Activated naive CD4-positive, alpha-beta T cell treated with anti-CD3 and anti-CD28 coated beads, Interleukin-2, amount 50 U/mL, for 72 hours (primary cell): ENCODE measurements around the gene PTPRD. TPM values are rescaled to one million over a fixed set of nuclear protein-coding genes. Genes with fewer than 3 reads are reported as not detected.

ENCODE experiments used
- ATAC-seq, 2 donors: fragments of 150-1000 bp; cut with Tn5 transposase; 2 replicates each; pipeline ENCODE4 v1.10.0; 2021; ENCODE audit warnings: mild to moderate bottlenecking in 2 of 2, moderate library complexity in 2 of 2
- DNase-seq, 2 donors: peaks; one replicate each; pipeline ENCODE4 v3.0.0; 2021 to 2022; ENCODE audit warnings: low spot score in 2 of 2
- H3K27ac Mint-ChIP-seq, 2 donors: one replicate each; pipeline ENCODE4 v1.8.0; 2022; ENCODE audit warnings: mild to moderate bottlenecking in 2 of 2, mixed read lengths in 2 of 2
- H3K36me3 Mint-ChIP-seq, 2 donors: one replicate each; pipeline ENCODE4 v1.8.0; 2022; ENCODE audit warnings: mixed read lengths in 2 of 2
- H3K9me3 Mint-ChIP-seq, 2 donors: one replicate each; pipeline ENCODE4 v1.8.0; 2022; ENCODE audit warnings: mixed read lengths in 2 of 2
- total RNA-seq, 2 donors: library from RNA; stranded (reverse); gene quantifications; one replicate each; pipeline ENCODE4 v1.2.3, GENCODE V29; 2022

The PTPRD gene
- total RNA-seq, 2 donors from 2014 or later = not detected

- DNase-seq (no peak), ATAC-seq (no peak)
- no peaks in the 10 kb centered on the region for H3K36me3 Mint-ChIP-seq
- H3K27ac Mint-ChIP-seq = no peak overlapping the region
- no peaks in the 10 kb centered on the region for H3K9me3 Mint-ChIP-seq
Measured at GRCh38 chr9:8611153-8611552, 2001.6 kb downstream of the PTPRD start.

- H3K36me3 Mint-ChIP-seq = no peaks in the 10 kb centered on the region
- no peaks in the 10 kb centered on the region for H3K9me3 Mint-ChIP-seq
- no peak for DNase-seq
- no peak overlapping the region for H3K27ac Mint-ChIP-seq
- no peak for ATAC-seq
Measured at GRCh38 chr9:8610256-8610655, 2002.5 kb downstream of the PTPRD start.

GRCh38 chr9:8605096-8605495, 2007.7 kb downstream of the PTPRD start:
- Mint-ChIP-seq H3K27ac (no peak overlapping the region), H3K9me3 (no peaks in the 10 kb centered on the region), H3K36me3 (no peaks in the 10 kb centered on the region)
- ATAC-seq (no peak), DNase-seq (no peak)

- H3K27ac Mint-ChIP-seq = no peak overlapping the region
- H3K36me3 Mint-ChIP-seq = no peaks in the 10 kb centered on the region
- DNase-seq = no peak
Measured at GRCh38 chr9:8604201-8604600, 2008.6 kb downstream of the PTPRD start.

GRCh38 chr9:8600914-8601680, 2011.7 kb downstream of the PTPRD start:
- ATAC-seq (no peak), DNase-seq (no peak)
- Mint-ChIP-seq H3K27ac (no peak overlapping the region), H3K36me3 (no peaks in the 10 kb centered on the region), H3K9me3 (no peaks in the 10 kb centered on the region)

More at GRCh38 chr9:8604201-8604600, 2008.6 kb downstream of the PTPRD start:
- no peak for ATAC-seq
- H3K9me3 Mint-ChIP-seq = no peaks in the 10 kb centered on the region

GRCh38 chr9:8599937-8600336, 2012.9 kb downstream of the PTPRD start:
- H3K27ac Mint-ChIP-seq = no peak overlapping the region
- DNase-seq = no peak

GRCh38 chr9:8589476-8589875, 2023.3 kb downstream of the PTPRD start:
- ATAC-seq (no peak), DNase-seq (no peak)
- Mint-ChIP-seq H3K9me3 (peaks cover 0 to 5% of the 10 kb centered on the region in 2 donors), H3K27ac (no peak overlapping the region), H3K36me3 (no peaks in the 10 kb centered on the region)

More at GRCh38 chr9:8599937-8600336, 2012.9 kb downstream of the PTPRD start:
- Mint-ChIP-seq H3K9me3 (no peaks in the 10 kb centered on the region), H3K36me3 (no peaks in the 10 kb centered on the region)
- ATAC-seq = no peak

- Mint-ChIP-seq H3K27ac (no peak overlapping the region), H3K36me3 (no peaks in the 10 kb centered on the region), H3K9me3 (no peaks in the 10 kb centered on the region)
- ATAC-seq (no peak), DNase-seq (no peak)
Measured at GRCh38 chr9:8585036-8585435, 2027.8 kb downstream of the PTPRD start.

- DNase-seq (no peak), ATAC-seq (no peak)
- Mint-ChIP-seq H3K27ac (no peak overlapping the region), H3K36me3 (no peaks in the 10 kb centered on the region), H3K9me3 (no peaks in the 10 kb centered on the region)
Measured at GRCh38 chr9:8579661-8580060, 2033.1 kb downstream of the PTPRD start.

GRCh38 chr9:8576741-8577140, 2036.1 kb downstream of the PTPRD start:
- H3K36me3 Mint-ChIP-seq = no peaks in the 10 kb centered on the region
- DNase-seq = no peak
- no peak for ATAC-seq
- no peak overlapping the region for H3K27ac Mint-ChIP-seq
- no peaks in the 10 kb centered on the region for H3K9me3 Mint-ChIP-seq

- no peak overlapping the region for H3K27ac Mint-ChIP-seq
- H3K9me3 Mint-ChIP-seq = no peaks in the 10 kb centered on the region
- ATAC-seq = no peak
- H3K36me3 Mint-ChIP-seq = no peaks in the 10 kb centered on the region
- DNase-seq = no peak
Measured at GRCh38 chr9:8574846-8575245, 2038.0 kb downstream of the PTPRD start.

- no peak for DNase-seq
- no peaks in the 10 kb centered on the region for H3K9me3 Mint-ChIP-seq
- H3K27ac Mint-ChIP-seq = no peak overlapping the region
- no peaks in the 10 kb centered on the region for H3K36me3 Mint-ChIP-seq
- no peak for ATAC-seq
Measured at GRCh38 chr9:8572209-8572608, 2040.6 kb downstream of the PTPRD start.

- DNase-seq (no peak), ATAC-seq (no peak)
- no peak overlapping the region for H3K27ac Mint-ChIP-seq
- no peaks in the 10 kb centered on the region for H3K36me3 Mint-ChIP-seq
- H3K9me3 Mint-ChIP-seq = no peaks in the 10 kb centered on the region
Measured at GRCh38 chr9:8571643-8572042, 2041.2 kb downstream of the PTPRD start.

- no peaks in the 10 kb centered on the region for H3K36me3 Mint-ChIP-seq
- H3K27ac Mint-ChIP-seq = no peak overlapping the region
- no peaks in the 10 kb centered on the region for H3K9me3 Mint-ChIP-seq
- no peak for ATAC-seq
- no peak for DNase-seq
Measured at GRCh38 chr9:8570776-8571175, 2042.0 kb downstream of the PTPRD start.

GRCh38 chr9:8569823-8570222, 2043.0 kb downstream of the PTPRD start:
- DNase-seq (no peak), ATAC-seq (no peak)
- Mint-ChIP-seq H3K9me3 (no peaks in the 10 kb centered on the region), H3K36me3 (no peaks in the 10 kb centered on the region), H3K27ac (no peak overlapping the region)

- no peak for ATAC-seq
- Mint-ChIP-seq H3K27ac (no peak overlapping the region), H3K36me3 (no peaks in the 10 kb centered on the region), H3K9me3 (no peaks in the 10 kb centered on the region)
- DNase-seq = no peak
Measured at GRCh38 chr9:8567963-8568579, 2044.7 kb downstream of the PTPRD start.

- Mint-ChIP-seq H3K27ac (no peak overlapping the region), H3K9me3 (no peaks in the 10 kb centered on the region), H3K36me3 (no peaks in the 10 kb centered on the region)
- DNase-seq (no peak), ATAC-seq (no peak)
Measured at GRCh38 chr9:8564960-8565359, 2047.8 kb downstream of the PTPRD start.
